HCT116 (cell line): ENCODE measurements around the gene RAB36. TPM values are rescaled to one million over a fixed set of nuclear protein-coding genes. Genes with fewer than 3 reads are reported as not detected.
A peak's percentile ranks its signal among the peaks of the same experiment; 100 is the strongest.

Experiments used
- ATAC-seq: fragments of 200-7000 bp; cut with Tn5 transposase; 2 replicates; pipeline ENCODE4 v1.9.1; 2020; ENCODE audit warnings: mild to moderate bottlenecking, moderate library complexity
- BruUV-seq: library from RNA; stranded (reverse); fragments of 400-500 nt; replicated peaks from 2 replicates; lab custom pipeline; 2021; lab: Mats Ljungman, UMichigan
- CTCF ChIA-PET: fragments of 300-600 bp; sonication (Branson Sonifier 250); formaldehyde crosslinking; loops from one replicate; lab custom pipeline; 2021; ENCODE audit warnings: antibody characterized with exemption; lab: Charles Lee
- POLR2A ChIA-PET: fragments of 300-600, 350-600 bp; sonication (Branson Sonifier 250); formaldehyde crosslinking; loops from one replicate; lab custom pipeline; 2021; ENCODE audit warnings: antibody characterized with exemption; lab: Charles Lee
- RAD21 ChIA-PET, 2 experiments: fragments of 300-600 bp; sonication (Branson Sonifier 250); formaldehyde crosslinking; loops; one replicate each; lab custom pipeline; 2023; ENCODE audit warnings: low total read pairs in 2 of 2; ENCODE audit not compliant: uncharacterized antibody in 2 of 2, unreplicated experiment in 2 of 2, low non-redundant PET in 1 of 2; lab: Charles Lee
- DNase-seq: peaks from one replicate; pipeline ENCODE4 v3.0.0-alpha.2; 2010; ENCODE audit warnings: low read depth, low spot score
- H2AFZ ChIP-seq: fragments of 200-600 bp; shearing (Covaris generic), sonication (generic); 2 replicates; pipeline ENCODE4 v1.6.1; 2017; ENCODE audit warnings: low read depth, mixed run types, mixed read lengths, antibody characterized with exemption, low read length; ENCODE audit not compliant: poor library complexity, severe bottlenecking
- H3K27ac ChIP-seq: 2 replicates; pipeline ENCODE4 v1.5.1; 2012; ENCODE audit warnings: low read depth, low read length
- H3K27me3 ChIP-seq: fragments of 200-600 bp; sonication (generic); 2 replicates; pipeline ENCODE4 v1.6.1; 2016; ENCODE audit warnings: mixed run types, low read length, mixed read lengths; ENCODE audit not compliant: insufficient read depth
- H3K36me3 ChIP-seq, 2 experiments: fragments of 200-500 bp in 1 of 2; fragments of 200-600 bp in 1 of 2; sonication (Bioruptor generic) in 1 of 2; sonication (generic) in 1 of 2; 2 replicates each; pipeline versions ENCODE4 v1.5.1 to v1.6.1; 2014 to 2016; ENCODE audit warnings: low read length in 2 of 2, inconsistent platforms in 1 of 2, mixed read lengths in 1 of 2, mixed run types in 1 of 2; ENCODE audit not compliant: insufficient read depth in 2 of 2, control insufficient read depth in 1 of 2
- H3K4me1 ChIP-seq, 2 experiments: fragments of 200-600 bp in 1 of 2; sonication (generic) in 1 of 2; 2 replicates each; pipeline versions ENCODE4 v1.5.1 to v1.6.1; 2012 to 2017; ENCODE audit warnings: low read length in 2 of 2, inconsistent platforms in 1 of 2, mild to moderate bottlenecking in 1 of 2, mixed read lengths in 1 of 2, mixed run types in 1 of 2, moderate library complexity in 1 of 2; ENCODE audit not compliant: insufficient read depth in 2 of 2, control insufficient read depth in 1 of 2
- H3K4me2 ChIP-seq: fragments of 200-600 bp; sonication (generic); 2 replicates; pipeline ENCODE4 v1.6.1; 2017; ENCODE audit warnings: mixed run types, low read length, mixed read lengths
- H3K4me3 ChIP-seq, 2 experiments: fragments of 200-600 bp in 1 of 2; sonication (generic) in 1 of 2; replicated peaks in 1 of 2; 2 replicates each; pipeline ENCODE4 v1.5.1; 2011 to 2016; ENCODE audit warnings: low read length in 2 of 2, control low read depth in 1 of 2, low read depth in 1 of 2, mild to moderate bottlenecking in 1 of 2, mixed read lengths in 1 of 2, mixed run types in 1 of 2
- H3K79me2 ChIP-seq: fragments of 200-600 bp; sonication (generic); 2 replicates; pipeline ENCODE4 v1.6.1; 2017; ENCODE audit warnings: mild to moderate bottlenecking, mixed run types, low read length, moderate library complexity, mixed read lengths; ENCODE audit not compliant: insufficient read depth
- H3K9ac ChIP-seq: fragments of 200-600 bp; sonication (generic); 2 replicates; pipeline ENCODE4 v1.6.1; 2016; ENCODE audit warnings: low read length, mixed read lengths
- H3K9me2 ChIP-seq: fragments of 200-600 bp; sonication (generic), shearing (Covaris generic); 2 replicates; pipeline ENCODE4 v1.6.1; 2017; ENCODE audit warnings: mixed run types, mild to moderate bottlenecking, moderate library complexity; ENCODE audit not compliant: insufficient read depth
- H3K9me3 ChIP-seq, 2 experiments: fragments of 200-500 bp in 1 of 2; fragments of 200-600 bp in 1 of 2; sonication (Bioruptor generic) in 1 of 2; sonication (generic) in 1 of 2; 2 replicates each; pipeline ENCODE4 v1.6.1; 2014 to 2017; ENCODE audit warnings: low read length in 2 of 2, mixed read lengths in 2 of 2, inconsistent platforms in 1 of 2, low read depth in 1 of 2, mild to moderate bottlenecking in 1 of 2, mixed run types in 1 of 2, moderate library complexity in 1 of 2; ENCODE audit not compliant: control insufficient read depth in 1 of 2, insufficient read depth in 1 of 2
- H4K20me1 ChIP-seq: fragments of 200-600 bp; sonication (generic), shearing (Covaris generic); 2 replicates; pipeline ENCODE4 v1.6.1; 2017; ENCODE audit warnings: mixed run types, mild to moderate bottlenecking, moderate library complexity; ENCODE audit not compliant: insufficient read depth
- CTCF ChIP-seq, 3 experiments: fragments of 200-600 bp in 1 of 3; sonication (generic) in 1 of 3; IDR thresholded peaks in 2 of 3; conservative IDR thresholded peaks in 1 of 3; 2 replicates each; pipeline ENCODE4 v1.5.1; 2012 to 2017; ENCODE audit warnings: low read depth in 2 of 3, low read length in 2 of 3, antibody characterized with exemption in 1 of 3, borderline replicate concordance in 1 of 3, control low read depth in 1 of 3, mild to moderate bottlenecking in 1 of 3, mixed read lengths in 1 of 3, mixed run types in 1 of 3, moderate library complexity in 1 of 3; ENCODE audit not compliant: insufficient read depth in 1 of 3
- ELF1 ChIP-seq: IDR thresholded peaks from 2 replicates; pipeline ENCODE4 v1.6.1; 2012; ENCODE audit warnings: low read depth, borderline replicate concordance
- MAX ChIP-seq: IDR thresholded peaks from 2 replicates; pipeline ENCODE4 v1.6.1; 2012
- RAD21 ChIP-seq: IDR thresholded peaks from 2 replicates; pipeline ENCODE4 v1.6.1; 2012; ENCODE audit warnings: low read depth, mild to moderate bottlenecking
- SIN3A ChIP-seq: IDR thresholded peaks from 2 replicates; pipeline ENCODE4 v1.6.1; 2012; ENCODE audit warnings: low read depth
- YY1 ChIP-seq: IDR thresholded peaks from 2 replicates; pipeline ENCODE4 v1.6.1; 2011; ENCODE audit warnings: low read length, low read depth, moderate library complexity, mild to moderate bottlenecking; ENCODE audit not compliant: insufficient replicate concordance; ENCODE audit errors: extremely low read depth
- intact Hi-C: fragments of 100-400 bp; cut with micrococcal nuclease; formaldehyde crosslinking; loops from 2 replicates; pipeline ENCODE4 v1.10.0; 2022
- total RNA-seq: library from RNA; stranded (reverse); gene quantifications from one replicate; pipeline ENCODE4 v1.2.1, GENCODE V29; 2021; ENCODE audit not compliant: unreplicated experiment

RAB36 gene
- total RNA-seq, 1 experiment from 2014 or later, result 6.1 TPM

DNA sequence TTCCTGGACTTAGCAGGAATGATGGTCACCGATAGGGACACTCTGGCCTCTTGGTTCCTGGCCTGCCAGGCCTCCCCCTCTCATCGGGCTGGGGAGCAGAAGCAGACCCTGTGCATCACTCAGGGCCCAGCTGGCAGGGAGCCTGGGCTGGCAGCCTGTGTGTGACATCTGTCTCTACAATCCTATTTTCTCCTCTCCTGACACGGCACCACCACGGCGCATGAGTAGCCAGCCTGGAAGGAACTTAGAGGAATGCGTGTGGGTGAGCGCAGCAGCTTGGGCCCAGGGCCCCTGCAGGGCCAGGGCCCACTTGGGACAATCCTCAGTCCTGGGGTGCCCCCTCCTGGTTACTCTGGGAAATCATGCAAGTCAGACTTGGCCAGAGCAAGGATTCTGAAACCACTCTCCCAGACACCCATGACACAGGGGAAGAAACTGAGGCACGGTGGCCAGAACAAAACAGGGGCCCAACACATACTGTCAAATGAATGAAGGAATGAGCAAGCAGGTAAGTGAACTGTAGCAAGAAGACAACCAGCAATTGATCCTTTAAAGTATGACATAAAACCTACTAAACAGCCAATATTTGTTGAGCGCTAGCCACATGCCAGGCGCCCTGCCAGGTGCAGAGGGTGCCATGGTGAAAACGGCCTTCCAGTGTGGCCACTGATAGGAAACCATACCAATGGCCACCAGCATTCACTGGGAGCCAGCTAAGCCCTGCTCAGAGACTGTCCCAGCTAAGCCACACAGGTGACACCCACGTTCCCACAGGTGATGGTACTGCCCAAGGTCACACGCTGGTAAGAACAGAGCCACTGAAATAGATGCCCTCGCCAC, 16.8 kb upstream of the RAB36 start:
- Histone ChIP-seq H3K27me3 (no peaks in the 10 kb centered on the region), H3K4me3 (no peak overlapping the region), H3K79me2 (no peaks in the 10 kb centered on the region), H4K20me1 (no peaks in the 10 kb centered on the region), H3K36me3 (no peaks in the 10 kb centered on the region), H2AFZ (no peak overlapping the region), H3K4me2 (no peak overlapping the region), H3K9me3 (no peaks in the 10 kb centered on the region), H3K9me2 (no peaks in the 10 kb centered on the region), H3K9ac (no peak overlapping the region), H3K4me1 (0 out of 4 replicates have a peak, but pooled peaks cover 0 to 2% of the 10 kb centered on the region in 2 experiments), H3K27ac (no peak overlapping the region)
- ChIA-PET POLR2A (interaction anchor here (1.1 kb wide), 1 partner anchor 169 kb away, joined by 3 read pairs; no protein-coding TSS in a partner anchor), RAD21 (interaction anchor here (0.6 to 2.8 kb wide), 4 partner anchors 169 to 173 kb away, joined by 3 to 23 read pairs (median 13); no protein-coding TSS in a partner anchor), CTCF (interaction anchor here (0.7 to 5.7 kb wide), 5 partner anchors 9 to 359 kb away, joined by 3 to 174 read pairs (median 5); no protein-coding TSS in a partner anchor)
- TF ChIP-seq SIN3A, result no peak
- no peak for TF ChIP-seq MAX
- TF ChIP-seq ELF1, result no peak
- TF ChIP-seq CTCF (IDR thresholded peaks at IDR 0.05 in 2 of 3, conservative IDR thresholded peaks at IDR 0.05 in 1 of 3; ENCODE audit: borderline replicate concordance in 1 of 3, insufficient read depth in 1 of 3, low read depth in 2 of 3, low read length in 2 of 3), result peak; percentile 72 to 96 (median 86)
- TF ChIP-seq YY1, result no peak
- peak; percentile 88 for TF ChIP-seq RAD21
- DNase-seq (peak; percentile 59), ATAC-seq (peak; percentile 92)
- BruUV-seq, result no TSS peak
- intact Hi-C loops, result loop anchor here (1.0 kb wide), 1 partner anchor 169 kb away; no protein-coding TSS in a partner anchor
